G401 (cell line): ENCODE measurements around the gene RGS9BP. TPM values are rescaled to one million over a fixed set of nuclear protein-coding genes. Genes with fewer than 3 reads are reported as not detected.
A peak's percentile ranks its signal among the peaks of the same experiment; 100 is the strongest.
"Not testable (repeated sequence)": the region's sequence is repeated elsewhere in the genome, so short reads cannot be mapped to it uniquely, and the experiment has no call there.

Experiments used
- DNase-seq: peaks from one replicate; pipeline ENCODE4 v3.0.0-alpha.2; 2015; ENCODE audit warnings: low spot score
- in situ Hi-C: cut with HindIII; loops from 2 replicates; pipeline ENCODE4 v1.10.0; 2016; ENCODE audit warnings: low sequenced_read_pairs, mixed read lengths
- total RNA-seq: library from RNA; depleted of rRNA; stranded (reverse); fragments of >200 nt; shearing (Covaris generic); gene quantifications from 2 replicates; pipeline ENCODE4 v1.2.3, GENCODE V29; 2014

RGS9BP gene
- total RNA-seq, 1 experiment from 2014 or later: 5.4 TPM

- in situ Hi-C loops: no loop called here
- no peak for DNase-seq
Measured at GRCh38 chr19:32692727-32693061, 17.0 kb downstream of the RGS9BP start.

DNA sequence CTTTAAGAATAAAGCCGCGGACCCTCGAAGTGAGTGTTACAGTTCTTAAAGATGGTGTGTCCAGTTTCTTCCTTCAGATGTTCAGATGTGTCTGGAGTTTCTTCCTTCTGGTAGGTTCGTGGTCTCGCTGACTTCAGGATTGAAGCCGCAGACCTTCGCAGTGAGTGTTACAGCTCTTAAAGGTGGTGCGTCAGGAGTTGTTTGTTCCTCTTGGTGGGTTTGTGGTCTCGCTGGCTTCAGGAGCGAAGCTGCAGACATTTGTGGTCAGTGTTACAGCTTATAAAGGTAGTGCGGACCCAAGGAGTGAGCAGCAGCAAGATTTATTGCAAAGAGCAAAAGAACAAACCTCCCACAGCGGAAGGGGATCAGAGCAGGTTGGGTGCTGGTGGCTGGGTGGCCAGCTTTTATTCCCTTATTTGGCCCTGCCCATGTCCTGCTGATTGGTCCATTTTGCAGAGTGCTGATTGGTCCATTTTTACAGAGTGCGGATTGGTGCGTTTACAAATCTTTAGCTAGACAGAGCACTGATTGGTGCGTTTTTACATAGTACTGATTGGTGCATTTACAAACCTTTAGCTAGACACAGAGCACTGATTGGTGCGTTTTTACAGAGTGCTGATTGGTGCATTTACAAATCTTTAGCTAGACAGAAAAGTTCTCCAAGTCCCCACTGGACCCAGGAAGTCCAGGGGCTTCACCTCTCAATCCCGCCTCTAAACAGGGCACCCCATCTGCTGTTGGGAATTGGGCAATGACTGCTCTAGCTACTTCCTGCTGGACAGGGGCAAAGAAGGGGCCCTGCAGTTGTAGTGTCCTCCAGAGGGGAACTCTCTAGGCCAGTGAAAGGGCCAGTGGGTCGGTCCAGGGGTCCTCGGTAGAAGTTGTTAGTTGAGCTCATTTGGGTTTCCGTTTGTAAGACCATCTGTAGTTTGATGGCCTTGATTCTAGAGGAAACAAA, 17.8 kb downstream of the RGS9BP start:
- in situ Hi-C loops, DNase-seq: not testable (repeated sequence)

GRCh38 chr19:32694316-32694715, 18.7 kb downstream of the RGS9BP start:
- in situ Hi-C loops, DNase-seq: not testable (repeated sequence)

DNA sequence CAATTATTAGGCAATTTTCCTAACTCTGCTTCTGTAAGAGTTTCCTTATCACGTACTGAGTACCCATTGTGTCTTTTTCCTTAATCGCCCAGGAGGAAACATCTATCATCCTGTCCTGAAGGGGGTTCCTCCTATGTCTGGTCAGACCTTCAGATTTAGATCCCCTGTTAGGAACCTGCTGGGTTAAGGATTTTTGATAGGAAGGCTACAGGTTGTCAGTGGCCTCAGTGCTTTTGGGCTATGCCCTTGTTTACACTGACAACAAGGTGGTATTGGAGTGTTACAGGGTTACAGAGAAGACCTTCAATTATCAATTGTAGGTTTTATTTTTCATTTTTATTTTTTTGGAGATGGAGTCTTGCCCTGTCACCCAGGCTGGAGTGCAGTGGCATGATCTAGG, 19.2 kb downstream of the RGS9BP start:
- DNase-seq, in situ Hi-C loops: not testable (repeated sequence)

DNA sequence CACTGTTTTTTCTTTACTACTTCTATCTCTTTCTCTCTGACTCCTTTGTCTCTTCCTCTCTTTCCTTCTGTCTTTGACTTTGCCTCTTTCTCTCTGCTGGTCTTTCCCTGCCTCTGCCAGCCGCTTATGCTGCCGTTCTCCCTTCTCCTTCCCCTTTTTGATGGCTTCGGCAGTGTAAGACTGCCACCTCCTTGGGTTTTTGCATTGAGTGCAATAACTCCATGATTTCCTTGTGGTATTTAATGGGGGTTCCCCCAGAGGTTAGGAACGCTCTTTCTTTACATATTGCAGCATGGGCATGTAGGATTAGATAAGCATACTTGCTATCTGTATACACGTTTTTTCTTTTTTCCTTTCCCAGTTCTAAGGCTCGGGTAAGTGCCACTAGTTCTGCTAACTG, 19.9 kb downstream of the RGS9BP start:
- DNase-seq, in situ Hi-C loops: not testable (repeated sequence)

DNA sequence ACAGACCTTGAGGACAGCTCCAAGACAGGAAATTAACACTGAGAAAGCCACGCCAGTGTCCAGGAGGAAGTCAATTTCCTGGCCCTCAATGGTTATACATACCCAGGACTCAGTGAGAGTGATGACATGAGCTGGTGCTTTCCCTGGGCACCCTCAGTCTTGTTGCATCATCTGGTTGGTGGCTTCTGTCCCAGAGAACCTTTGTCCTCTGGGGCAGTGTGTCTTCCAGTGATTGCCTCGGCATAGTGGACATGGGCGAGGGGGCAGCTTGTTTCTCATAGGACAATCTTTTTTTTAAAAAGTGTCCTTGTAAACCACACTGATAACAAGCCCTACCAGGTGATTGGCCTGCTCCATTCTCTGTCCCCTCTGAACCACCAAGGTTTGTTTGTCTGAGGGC, 21.1 kb downstream of the RGS9BP start:
- in situ Hi-C loops, DNase-seq: not testable (repeated sequence)

GRCh38 chr19:32700129-32700528, 24.5 kb downstream of the RGS9BP start:
- in situ Hi-C loops, DNase-seq: not testable (repeated sequence)

DNA sequence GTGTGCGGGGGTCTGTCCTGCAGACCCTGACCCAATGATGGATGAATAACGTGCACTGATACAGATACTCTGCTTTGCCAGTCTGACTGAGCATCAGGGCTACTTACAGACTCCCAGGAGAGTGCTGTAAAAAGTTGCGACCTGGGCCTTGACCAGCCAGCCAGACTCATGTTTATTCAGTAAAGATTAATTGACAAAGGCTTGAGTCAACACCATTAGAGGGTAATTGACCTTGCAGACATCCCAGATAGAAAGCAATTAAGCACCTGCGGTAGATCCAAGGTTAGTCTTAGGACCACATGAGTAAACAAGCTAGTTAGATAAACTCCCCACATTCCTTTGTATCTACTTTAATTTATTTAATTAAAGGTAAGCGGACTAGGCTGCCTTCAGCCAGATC, 26.4 kb downstream of the RGS9BP start:
- in situ Hi-C loops: no loop called here

DNA sequence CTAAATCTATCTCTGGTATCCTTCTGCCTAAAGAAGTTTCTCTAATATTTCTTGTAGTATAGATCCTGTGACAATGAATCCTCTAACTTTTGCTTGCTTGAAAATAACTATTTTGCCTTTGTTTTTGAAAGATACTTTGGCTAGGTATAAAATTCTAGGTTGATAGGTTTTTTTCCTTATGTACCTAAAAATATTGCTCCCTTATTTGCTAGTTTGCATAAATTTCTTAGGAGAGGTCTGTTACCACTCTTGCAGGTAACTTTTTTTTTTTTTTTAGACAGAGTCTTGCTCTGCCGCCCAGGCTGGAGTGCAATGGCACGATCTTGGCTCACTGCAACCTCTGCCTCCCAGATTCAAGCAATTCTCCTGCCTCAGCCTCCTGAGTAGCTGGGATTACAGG, 28.4 kb downstream of the RGS9BP start:
- DNase-seq, in situ Hi-C loops: not testable (repeated sequence)

More for the DNA sequence above, 26.4 kb downstream of the RGS9BP start:
- DNase-seq: no peak

GRCh38 chr19:32708457-32708856, 32.8 kb downstream of the RGS9BP start:
- DNase-seq: no peak
- in situ Hi-C loops: no loop called here

DNA sequence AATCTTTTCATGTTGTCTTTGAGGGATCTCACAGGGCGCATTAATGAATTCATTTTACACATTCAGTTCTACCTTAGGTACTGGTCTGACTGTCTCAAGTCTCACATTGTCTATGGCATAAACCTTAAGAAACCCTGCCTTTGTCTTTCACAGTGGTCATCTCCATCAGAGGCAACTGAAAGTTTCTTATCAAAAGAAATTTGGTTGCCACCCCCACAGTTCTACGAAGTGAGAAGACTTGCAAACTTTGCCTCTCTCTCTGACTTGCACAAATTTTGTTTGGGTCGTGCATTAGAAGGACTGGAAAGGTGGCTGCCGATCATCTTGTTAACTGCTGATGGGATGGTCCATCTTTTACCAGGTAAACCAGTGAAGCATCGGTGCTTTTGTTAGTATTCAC, 33.4 kb downstream of the RGS9BP start:
- in situ Hi-C loops: no loop called here
- no peak for DNase-seq

- in situ Hi-C loops: no loop called here
- no peak for DNase-seq
Measured at GRCh38 chr19:32711747-32712146, 36.1 kb downstream of the RGS9BP start.

DNA sequence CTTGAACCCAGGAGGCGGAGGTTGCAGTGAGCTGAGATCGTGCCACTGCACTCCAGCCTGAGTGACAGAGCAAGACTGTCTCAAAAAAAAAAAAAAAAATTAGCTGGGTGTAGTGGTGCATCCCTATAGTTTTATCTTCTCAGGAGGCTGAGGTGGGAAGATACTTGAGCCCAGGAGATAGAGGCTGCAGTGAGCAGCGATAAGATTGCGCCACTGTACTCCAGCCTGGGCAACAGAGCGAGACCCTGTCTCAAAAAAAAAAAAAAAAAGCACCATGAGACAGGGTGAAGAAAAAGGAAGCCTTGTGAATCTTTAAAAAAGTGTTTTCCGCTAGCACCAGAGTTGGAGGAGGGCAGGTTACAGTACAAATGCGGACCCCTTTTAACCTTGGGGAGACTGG, 40.6 kb downstream of the RGS9BP start:
- DNase-seq, in situ Hi-C loops: not testable (repeated sequence)

GRCh38 chr19:32717496-32717895, 41.8 kb downstream of the RGS9BP start:
- in situ Hi-C loops: no loop called here

DNA sequence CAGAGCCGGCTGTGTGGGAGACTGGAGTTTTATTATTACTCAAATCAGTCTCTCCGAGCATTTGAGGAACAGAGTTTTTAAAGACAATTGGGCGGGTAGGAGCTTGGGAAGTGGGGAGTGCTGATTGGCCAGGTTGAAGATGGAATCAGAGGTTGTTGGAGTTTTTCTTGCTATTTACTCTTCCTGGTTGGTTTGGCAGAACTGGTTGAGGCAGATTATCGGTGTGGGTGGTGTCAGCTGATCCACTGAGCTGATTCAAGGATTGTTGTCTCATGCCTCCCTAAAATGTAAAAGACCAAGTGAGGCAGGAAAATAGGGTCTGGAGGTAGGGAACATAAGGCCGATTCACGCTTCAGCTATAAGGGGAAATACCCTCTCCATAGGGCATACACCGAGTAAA, 42.6 kb downstream of the RGS9BP start:
- in situ Hi-C loops: no loop called here
- DNase-seq: no peak

More at GRCh38 chr19:32717496-32717895, 41.8 kb downstream of the RGS9BP start:
- peak; percentile 71 for DNase-seq

- in situ Hi-C loops: no loop called here
- no peak for DNase-seq
Measured at GRCh38 chr19:32719611-32720059, 44.0 kb downstream of the RGS9BP start, which contains the start of gene TDRD12. TSS of gene TDRD12 (plus strand) at chr19:32719767. CDS start at chr19:32720073, 306 bp downstream.

GRCh38 chr19:32720216-32720935, 44.7 kb downstream of the RGS9BP start:
- in situ Hi-C loops: no loop called here
- no peak for DNase-seq

DNA sequence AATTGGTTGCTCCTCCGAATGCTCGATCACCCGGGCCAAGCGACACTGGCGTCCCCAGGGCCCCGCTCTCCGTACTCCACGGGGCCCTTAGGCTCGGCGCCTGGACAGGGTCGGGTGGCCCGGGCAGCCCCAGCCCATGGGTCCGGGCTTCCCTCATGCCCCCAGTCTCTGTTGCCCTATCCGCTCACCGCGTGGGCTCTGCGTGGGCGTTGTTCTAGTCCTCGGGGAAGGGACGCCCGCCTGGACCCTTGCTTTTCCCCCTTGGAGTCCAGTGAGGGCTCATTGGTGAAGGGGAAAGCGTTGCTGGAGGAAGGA, 45.2 kb downstream of the RGS9BP start:
- in situ Hi-C loops: no loop called here

More for the DNA sequence above, 45.2 kb downstream of the RGS9BP start:
- DNase-seq: no peak
